Trophoblast cell (in vitro differentiated cells and primary cell): ENCODE data around the gene NEUROG2.

ENCODE experiments used
- DNase-seq, 2 donors: peaks; one replicate each; pipeline ENCODE4 v3.0.0-alpha.2; 2016
- H2AFZ ChIP-seq: 2 replicates; pipeline ENCODE4 v1.6.1; 2013; ENCODE audit warnings: low read length, moderate library complexity, mild to moderate bottlenecking; ENCODE audit not compliant: insufficient read depth, poor library complexity
- H2AK5ac ChIP-seq: 2 replicates; pipeline ENCODE4 v1.6.1; 2013; ENCODE audit warnings: mild to moderate bottlenecking, low read length
- H2BK120ac ChIP-seq: 2 replicates; pipeline ENCODE4 v1.6.1; 2013; ENCODE audit warnings: low read length, mild to moderate bottlenecking, moderate library complexity; ENCODE audit not compliant: insufficient read depth, poor library complexity
- H2BK12ac ChIP-seq: 2 replicates; pipeline ENCODE4 v1.6.1; 2013; ENCODE audit warnings: mild to moderate bottlenecking, low read length, moderate library complexity
- H2BK5ac ChIP-seq: 2 replicates; pipeline ENCODE4 v1.6.1; 2013; ENCODE audit warnings: low read length, low read depth, moderate library complexity, mild to moderate bottlenecking; ENCODE audit not compliant: poor library complexity
- H3K14ac ChIP-seq: 2 replicates; pipeline ENCODE4 v1.6.1; 2013; ENCODE audit warnings: mild to moderate bottlenecking, low read length
- H3K18ac ChIP-seq: 2 replicates; pipeline ENCODE4 v1.6.1; 2013; ENCODE audit warnings: mild to moderate bottlenecking, low read length
- H3K23ac ChIP-seq: 2 replicates; pipeline ENCODE4 v1.6.1; 2013; ENCODE audit warnings: low read length
- H3K27ac ChIP-seq: 2 replicates; pipeline ENCODE4 v1.5.1; 2013; ENCODE audit warnings: low read depth, mild to moderate bottlenecking, inconsistent platforms, low read length, moderate library complexity
- H3K27me3 ChIP-seq: 2 replicates; pipeline ENCODE4 v1.6.1; 2013; ENCODE audit warnings: inconsistent platforms, mild to moderate bottlenecking, low read length, moderate library complexity; ENCODE audit not compliant: insufficient read depth
- H3K36me3 ChIP-seq, 2 experiments: 1 replicate in 1 of 2; 2 replicates in 1 of 2; pipeline ENCODE4 v1.6.1; 2013; ENCODE audit warnings: low read length in 2 of 2, mild to moderate bottlenecking in 2 of 2, moderate library complexity in 1 of 2; ENCODE audit not compliant: insufficient read depth in 2 of 2, control insufficient read depth in 1 of 2
- H3K4ac ChIP-seq: 2 replicates; pipeline ENCODE4 v1.6.1; 2013; ENCODE audit warnings: low read depth, mild to moderate bottlenecking, low read length, moderate library complexity
- H3K4me1 ChIP-seq, 2 experiments: 1 replicate in 1 of 2; 2 replicates in 1 of 2; pipeline ENCODE4 v1.6.1; 2013; ENCODE audit warnings: low read length in 2 of 2, mild to moderate bottlenecking in 2 of 2, moderate library complexity in 1 of 2; ENCODE audit not compliant: insufficient read depth in 2 of 2, control insufficient read depth in 1 of 2
- H3K4me2 ChIP-seq: 2 replicates; pipeline ENCODE4 v1.6.1; 2013; ENCODE audit warnings: inconsistent platforms, mild to moderate bottlenecking, low read length, moderate library complexity
- H3K4me3 ChIP-seq: 2 replicates; pipeline ENCODE4 v1.5.1; 2013; ENCODE audit warnings: mild to moderate bottlenecking, low read depth, low read length, inconsistent platforms
- H3K79me1 ChIP-seq: one replicate; pipeline ENCODE4 v1.6.1; 2013; ENCODE audit warnings: low read length
- H3K79me2 ChIP-seq: 2 replicates; pipeline ENCODE4 v1.6.1; 2013; ENCODE audit warnings: low read length, mild to moderate bottlenecking; ENCODE audit not compliant: control insufficient read depth, insufficient read depth, poor library complexity
- H3K9ac ChIP-seq: 2 replicates; pipeline ENCODE4 v1.6.1; 2013; ENCODE audit warnings: mild to moderate bottlenecking, low read length
- H3K9me3 ChIP-seq: 2 replicates; pipeline ENCODE4 v1.6.1; 2013; ENCODE audit warnings: low read depth, mild to moderate bottlenecking, control low read depth, inconsistent platforms, low read length; ENCODE audit not compliant: insufficient read depth
- H4K12ac ChIP-seq: 2 replicates; pipeline ENCODE4 v1.6.1; 2013; ENCODE audit warnings: low read depth, mild to moderate bottlenecking, low read length, moderate library complexity
- H4K8ac ChIP-seq: 2 replicates; pipeline ENCODE4 v1.6.1; 2013; ENCODE audit warnings: low read depth, mild to moderate bottlenecking, low read length, moderate library complexity
- H4K91ac ChIP-seq: one replicate; pipeline ENCODE4 v1.6.1; 2013; ENCODE audit warnings: low read depth, mild to moderate bottlenecking, low read length, moderate library complexity
- WGBS: extraction: QIAGEN DNeasy Blood & Tissue Kit; methylation state at CpG from one replicate; pipeline ENCODE4 v1.1.7; 2013; ENCODE audit warnings: missing lambda C conversion rate; ENCODE audit not compliant: insufficient read length, insufficient coverage; ENCODE audit errors: extremely low coverage; 5-methylcytosine and 5-hydroxymethylcytosine counted together

The NEUROG2 gene

GRCh38 chr4:112552668-112553067 is 36.7 kb upstream of the NEUROG2 start:
- H3K23ac ChIP-seq: no peak overlapping the region
- no peak for DNase-seq
- no CpG with 5 or more reads among the region's 2 CpGs for WGBS
- H4K91ac ChIP-seq: no peak overlapping the region
- no peaks in the 10 kb centered on the region for H3K79me2 ChIP-seq
- H3K79me1 ChIP-seq: no peaks in the 10 kb centered on the region
- H4K8ac ChIP-seq: no peak overlapping the region
- H3K9ac ChIP-seq: no peak overlapping the region
- H3K4me1 ChIP-seq: no peaks in the 10 kb centered on the region
- H2BK120ac ChIP-seq: no peak overlapping the region
- H3K14ac ChIP-seq: no peak overlapping the region
- no peak overlapping the region for H3K4me2 ChIP-seq
- no peak overlapping the region for H4K12ac ChIP-seq
- H3K4ac ChIP-seq: no peak overlapping the region
- no peak overlapping the region for H2BK5ac ChIP-seq
- H3K36me3 ChIP-seq: no peaks in the 10 kb centered on the region
- H2AFZ ChIP-seq: no peak overlapping the region
- no peak overlapping the region for H2AK5ac ChIP-seq
- H3K27me3 ChIP-seq: no peaks in the 10 kb centered on the region
- no peak overlapping the region for H2BK12ac ChIP-seq
- no peak overlapping the region for H3K18ac ChIP-seq
- no peaks in the 10 kb centered on the region for H3K9me3 ChIP-seq
- H3K27ac ChIP-seq: no peak overlapping the region
- H3K4me3 ChIP-seq: no peak overlapping the region

- H3K23ac ChIP-seq: no peak overlapping the region
- no peaks in the 10 kb centered on the region for H3K9me3 ChIP-seq
- H3K79me2 ChIP-seq: no peaks in the 10 kb centered on the region
- no peaks in the 10 kb centered on the region for H3K36me3 ChIP-seq
- H4K12ac ChIP-seq: no peak overlapping the region
- H3K18ac ChIP-seq: no peak overlapping the region
- no peaks in the 10 kb centered on the region for H3K79me1 ChIP-seq
- H2BK120ac ChIP-seq: no peak overlapping the region
- H3K4ac ChIP-seq: no peak overlapping the region
- H4K8ac ChIP-seq: no peak overlapping the region
- H3K4me2 ChIP-seq: no peak overlapping the region
- no peak overlapping the region for H3K14ac ChIP-seq
- no peak overlapping the region for H3K27ac ChIP-seq
- H2AK5ac ChIP-seq: no peak overlapping the region
- H3K27me3 ChIP-seq: no peaks in the 10 kb centered on the region
- H2AFZ ChIP-seq: no peak overlapping the region
- H2BK12ac ChIP-seq: no peak overlapping the region
- H3K4me3 ChIP-seq: no peak overlapping the region
- H2BK5ac ChIP-seq: no peak overlapping the region
- H3K4me1 ChIP-seq: no peaks in the 10 kb centered on the region
- DNase-seq: no peak
- H4K91ac ChIP-seq: no peak overlapping the region
- WGBS: no CpG with 5 or more reads among the region's 2 CpGs
- H3K9ac ChIP-seq: no peak overlapping the region
Measured at GRCh38 chr4:112550728-112551127, 34.7 kb upstream of the NEUROG2 start.

- Histone ChIP-seq H3K23ac (no peak overlapping the region), H2AFZ (no peak overlapping the region), H3K4ac (no peak overlapping the region), H4K91ac (no peak overlapping the region), H3K27ac (no peak overlapping the region), H3K14ac (no peak overlapping the region), H3K79me1 (no peaks in the 10 kb centered on the region), H3K9ac (no peak overlapping the region), H2BK12ac (no peak overlapping the region), H2BK5ac (no peak overlapping the region), H3K27me3 (no peaks in the 10 kb centered on the region), H3K36me3 (no peaks in the 10 kb centered on the region), H4K12ac (no peak overlapping the region), H3K9me3 (no peaks in the 10 kb centered on the region), H3K4me2 (no peak overlapping the region), H2BK120ac (no peak overlapping the region), H3K18ac (no peak overlapping the region), H4K8ac (no peak overlapping the region), H3K4me3 (no peak overlapping the region), H2AK5ac (no peak overlapping the region), H3K79me2 (no peaks in the 10 kb centered on the region), H3K4me1 (no peaks in the 10 kb centered on the region)
- no CpG with 5 or more reads among the region's 2 CpGs for WGBS
- DNase-seq: no peak
Measured at GRCh38 chr4:112546476-112546875, 30.5 kb upstream of the NEUROG2 start.

- DNase-seq: no peak
- Histone ChIP-seq H3K14ac (no peak overlapping the region), H3K27me3 (no peaks in the 10 kb centered on the region), H3K4me3 (no peak overlapping the region), H3K27ac (no peak overlapping the region), H2BK120ac (no peak overlapping the region), H4K91ac (no peak overlapping the region), H3K4ac (no peak overlapping the region), H4K12ac (no peak overlapping the region), H2AFZ (no peak overlapping the region), H3K4me1 (no peaks in the 10 kb centered on the region), H2AK5ac (no peak overlapping the region), H2BK5ac (no peak overlapping the region), H3K23ac (no peak overlapping the region), H3K79me2 (no peaks in the 10 kb centered on the region), H3K18ac (no peak overlapping the region), H2BK12ac (no peak overlapping the region), H3K79me1 (no peaks in the 10 kb centered on the region), H3K36me3 (no peaks in the 10 kb centered on the region), H3K4me2 (no peak overlapping the region), H3K9me3 (no peaks in the 10 kb centered on the region), H3K9ac (no peak overlapping the region), H4K8ac (no peak overlapping the region)
- no CpG with 5 or more reads among the region's 3 CpGs for WGBS
Measured at GRCh38 chr4:112545346-112545745, 29.4 kb upstream of the NEUROG2 start.
